AG10803 (cell line): ENCODE results near the gene EPC2.

Experiments
- DNase-seq: peaks from one replicate; pipeline ENCODE4 v3.0.0; 2010; ENCODE audit warnings: low read depth
- H3K4me3 ChIP-seq: 2 replicates; pipeline ENCODE4 v1.5.1; 2011; ENCODE audit warnings: mild to moderate bottlenecking, low read length, control low read depth
- CTCF ChIP-seq: conservative IDR thresholded peaks from 2 replicates; pipeline ENCODE4 v1.5.1; 2011; ENCODE audit warnings: mild to moderate bottlenecking, low read length, control low read depth, inconsistent platforms

EPC2 gene

DNA sequence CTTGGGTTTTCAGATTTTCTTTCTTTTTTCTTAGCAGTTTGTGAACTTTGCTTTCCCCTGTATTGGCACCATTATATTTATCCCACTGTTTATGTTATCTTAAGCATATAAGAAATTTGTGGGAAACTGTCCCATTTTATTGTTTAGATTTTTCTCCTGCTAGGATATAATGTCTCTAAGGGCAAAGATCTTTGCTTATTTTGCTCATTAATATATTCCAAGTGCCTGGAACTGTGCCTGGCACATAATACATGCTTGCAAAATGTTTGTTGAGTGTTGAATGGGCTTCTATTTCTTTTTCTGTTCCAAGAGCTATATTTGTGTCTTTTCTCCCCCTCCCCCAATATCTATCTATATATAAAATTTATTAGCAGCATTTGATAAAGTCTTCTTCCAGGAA lies 5.4 kb downstream of the EPC2 start:
- no peak for TF ChIP-seq CTCF
- no peak for DNase-seq
- no peak overlapping the region for H3K4me3 ChIP-seq

DNA sequence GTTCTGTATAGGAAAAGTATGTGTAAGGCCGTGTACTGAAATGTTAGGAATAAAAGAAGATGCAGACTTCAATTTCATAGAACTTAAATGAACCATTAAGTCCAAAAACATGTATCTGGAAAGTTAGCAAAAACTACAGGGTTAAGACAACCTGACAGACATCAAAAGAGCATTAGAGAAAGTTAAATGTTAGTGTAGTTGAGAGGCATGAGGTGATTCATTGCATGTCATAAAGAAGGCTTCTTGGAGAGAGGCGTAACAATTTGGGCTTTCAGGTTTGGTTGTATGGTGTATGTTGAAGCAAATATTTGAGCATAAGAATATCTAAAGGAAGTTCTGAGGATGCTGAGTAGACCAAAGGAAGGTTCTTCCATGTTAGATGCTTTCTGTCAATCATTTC lies 6.3 kb downstream of the EPC2 start:
- TF ChIP-seq CTCF: no peak
- no peak for DNase-seq
- no peak overlapping the region for H3K4me3 ChIP-seq

GRCh38 chr2:148651972-148652371 lies 7.4 kb downstream of the EPC2 start:
- H3K4me3 ChIP-seq: no peak overlapping the region
- no peak for TF ChIP-seq CTCF
- DNase-seq: no peak

- TF ChIP-seq CTCF: no peak
- no peak overlapping the region for H3K4me3 ChIP-seq
- DNase-seq: peak; percentile 19
Measured at GRCh38 chr2:148653437-148653836, 8.9 kb downstream of the EPC2 start.

- no peak for DNase-seq
- no peak for TF ChIP-seq CTCF
Measured at GRCh38 chr2:148654435-148654834, 9.9 kb downstream of the EPC2 start.

GRCh38 chr2:148656516-148656915 lies 12.0 kb downstream of the EPC2 start:
- TF ChIP-seq CTCF: no peak
- no peak overlapping the region for H3K4me3 ChIP-seq
- no peak for DNase-seq

More at GRCh38 chr2:148654435-148654834, 9.9 kb downstream of the EPC2 start:
- H3K4me3 ChIP-seq: no peak overlapping the region

GRCh38 chr2:148658807-148659722 lies 14.5 kb downstream of the EPC2 start:
- DNase-seq: peak; percentile 56
- no peak for TF ChIP-seq CTCF

More at GRCh38 chr2:148658807-148659722, 14.5 kb downstream of the EPC2 start:
- H3K4me3 ChIP-seq: no peak overlapping the region
